Esophagus (tissue), 2 donors: ENCODE data around the gene ATP6V0B. TPM values are rescaled to one million over a fixed set of nuclear protein-coding genes. Genes with fewer than 3 reads are reported as not detected.

Experiments
- H3K27ac ChIP-seq, 2 donors: one replicate each; pipeline ENCODE4 v1.5.1; 2013; ENCODE audit warnings: low read depth in 2 of 2, mild to moderate bottlenecking in 2 of 2, inconsistent platforms in 1 of 2, low read length in 1 of 2, moderate library complexity in 1 of 2
- H3K27me3 ChIP-seq, 2 donors: one replicate each; pipeline ENCODE4 v1.6.1; 2013; ENCODE audit warnings: low read length in 2 of 2, control low read depth in 1 of 2, mild to moderate bottlenecking in 1 of 2; ENCODE audit not compliant: insufficient read depth in 2 of 2, control insufficient read depth in 1 of 2
- H3K36me3 ChIP-seq, 2 donors: one replicate each; pipeline ENCODE4 v1.6.1; 2013; ENCODE audit warnings: low read length in 1 of 2; ENCODE audit not compliant: control insufficient read depth in 2 of 2, insufficient read depth in 2 of 2
- H3K4me1 ChIP-seq, 2 donors: one replicate each; pipeline ENCODE4 v1.6.1; 2013; ENCODE audit warnings: low read length in 1 of 2; ENCODE audit not compliant: control insufficient read depth in 2 of 2, insufficient read depth in 2 of 2
- H3K4me3 ChIP-seq, 2 donors: one replicate each; pipeline ENCODE4 v1.5.1; 2013; ENCODE audit warnings: low read length in 2 of 2, mild to moderate bottlenecking in 2 of 2, low read depth in 1 of 2, moderate library complexity in 1 of 2
- H3K9me3 ChIP-seq, 2 donors: one replicate each; pipeline ENCODE4 v1.6.1; 2013; ENCODE audit warnings: mild to moderate bottlenecking in 2 of 2, low read depth in 1 of 2, low read length in 1 of 2, moderate library complexity in 1 of 2; ENCODE audit not compliant: control insufficient read depth in 2 of 2, insufficient read depth in 1 of 2
- WGBS, 2 donors: extraction: QIAGEN DNeasy Blood & Tissue Kit; methylation state at CpG; one replicate each; pipeline ENCODE4 v1.1.7; 2013; 5-methylcytosine and 5-hydroxymethylcytosine counted together
- polyA plus RNA-seq, 2 donors: library from polyadenylated mRNA; stranded (reverse); fragments of 200-250 nt; gene quantifications; one replicate each; pipeline ENCODE4 v1.2.3, GENCODE V29; 2013
- donor health status: healthy with polysubstance abuse.
- donor health status: Bipolar disorder and iron deficiency.

ATP6V0B gene
- polyA plus RNA-seq, 2 donors = 66.1 to 124 TPM

GRCh38 chr1:43934986-43935324 is 39.8 kb upstream of the ATP6V0B start:
- H3K9me3 ChIP-seq = no peaks in the 10 kb centered on the region
- H3K27ac ChIP-seq = no peak overlapping the region
- no peaks in the 10 kb centered on the region for H3K36me3 ChIP-seq
- peaks cover 3 to 33% of the 10 kb centered on the region in 2 donors for H3K4me1 ChIP-seq
- WGBS, 2 donors = 49 to 54% methylated on average over 5 of the region's 5 CpGs
- H3K4me3 ChIP-seq = no peak overlapping the region
- H3K27me3 ChIP-seq = no peaks in the 10 kb centered on the region

- Histone ChIP-seq H3K27ac (no peak overlapping the region), H3K9me3 (no peaks in the 10 kb centered on the region), H3K27me3 (no peaks in the 10 kb centered on the region), H3K36me3 (no peaks in the 10 kb centered on the region), H3K4me1 (peaks cover 3 to 31% of the 10 kb centered on the region in 2 donors), H3K4me3 (peak overlapping the region; percentile 21 to 56)
- 11 to 16% methylated on average over 32 to 48 of the region's 48 CpGs for WGBS, 2 donors
Observed at GRCh38 chr1:43935711-43936427, 38.9 kb upstream of the ATP6V0B start.

DNA sequence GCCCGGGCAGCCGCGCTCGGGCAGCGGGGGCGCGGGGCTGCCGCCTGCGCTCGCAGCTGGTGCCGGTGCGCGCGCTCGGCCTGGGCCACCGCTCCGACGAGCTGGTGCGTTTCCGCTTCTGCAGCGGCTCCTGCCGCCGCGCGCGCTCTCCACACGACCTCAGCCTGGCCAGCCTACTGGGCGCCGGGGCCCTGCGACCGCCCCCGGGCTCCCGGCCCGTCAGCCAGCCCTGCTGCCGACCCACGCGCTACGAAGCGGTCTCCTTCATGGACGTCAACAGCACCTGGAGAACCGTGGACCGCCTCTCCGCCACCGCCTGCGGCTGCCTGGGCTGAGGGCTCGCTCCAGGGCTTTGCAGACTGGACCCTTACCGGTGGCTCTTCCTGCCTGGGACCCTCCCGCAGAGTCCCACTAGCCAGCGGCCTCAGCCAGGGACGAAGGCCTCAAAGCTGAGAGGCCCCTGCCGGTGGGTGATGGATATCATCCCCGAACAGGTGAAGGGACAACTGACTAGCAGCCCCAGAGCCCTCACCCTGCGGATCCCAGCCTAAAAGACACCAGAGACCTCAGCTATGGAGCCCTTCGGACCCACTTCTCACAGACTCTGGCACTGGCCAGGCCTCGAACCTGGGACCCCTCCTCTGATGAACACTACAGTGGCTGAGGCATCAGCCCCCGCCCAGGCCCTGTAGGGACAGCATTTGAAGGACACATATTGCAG is 38.2 kb upstream of the ATP6V0B start:
- Histone ChIP-seq H3K27ac (peak overlapping the region in 1 of 2 donors; percentile 34), H3K9me3 (no peaks in the 10 kb centered on the region), H3K36me3 (no peaks in the 10 kb centered on the region), H3K4me1 (peaks cover 3 to 29% of the 10 kb centered on the region in 2 donors), H3K27me3 (no peaks in the 10 kb centered on the region), H3K4me3 (peak overlapping the region; percentile 34 to 56)
- WGBS, 2 donors = 13 to 18% methylated on average over 44 to 56 of the region's 56 CpGs

DNA sequence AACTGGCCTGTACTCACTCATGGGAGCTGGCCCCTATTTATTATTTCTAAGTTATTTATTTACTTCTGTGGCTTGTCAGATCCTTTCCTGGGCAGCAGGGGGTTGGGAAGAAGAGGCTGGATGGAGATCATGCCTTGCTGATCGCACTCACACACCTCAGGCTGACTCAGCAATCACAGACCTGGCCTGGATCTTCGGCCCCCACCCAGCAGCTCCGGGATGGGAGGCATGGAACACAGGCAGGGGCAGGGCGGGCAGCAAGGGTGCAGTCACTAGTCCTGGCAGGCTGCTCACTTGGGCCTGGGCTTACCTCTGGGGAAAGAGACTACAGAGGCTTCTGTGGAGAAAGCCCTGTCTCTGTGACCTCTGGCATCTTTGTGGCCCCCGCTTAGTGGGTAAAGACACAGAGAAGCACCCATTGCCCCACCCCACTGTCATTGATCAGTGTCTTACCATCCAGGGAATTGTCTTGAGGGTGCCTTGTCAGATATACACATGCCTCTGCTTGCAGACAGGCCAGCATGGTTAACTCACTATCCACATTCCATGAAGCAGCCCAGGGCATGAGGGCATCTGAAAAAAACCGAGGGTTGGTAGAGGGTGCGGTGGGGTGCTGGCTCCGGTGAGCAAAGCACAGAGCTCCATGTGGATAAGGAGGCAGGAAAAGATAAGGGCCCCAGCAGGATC is 37.4 kb upstream of the ATP6V0B start:
- 55 to 71% methylated on average over 8 of the region's 8 CpGs for WGBS, 2 donors
- H3K9me3 ChIP-seq = no peaks in the 10 kb centered on the region
- no peak overlapping the region for H3K4me3 ChIP-seq
- no peaks in the 10 kb centered on the region for H3K36me3 ChIP-seq
- H3K27ac ChIP-seq = no peak overlapping the region
- H3K4me1 ChIP-seq = peaks cover 3 to 29% of the 10 kb centered on the region in 2 donors
- H3K27me3 ChIP-seq = no peaks in the 10 kb centered on the region

DNA sequence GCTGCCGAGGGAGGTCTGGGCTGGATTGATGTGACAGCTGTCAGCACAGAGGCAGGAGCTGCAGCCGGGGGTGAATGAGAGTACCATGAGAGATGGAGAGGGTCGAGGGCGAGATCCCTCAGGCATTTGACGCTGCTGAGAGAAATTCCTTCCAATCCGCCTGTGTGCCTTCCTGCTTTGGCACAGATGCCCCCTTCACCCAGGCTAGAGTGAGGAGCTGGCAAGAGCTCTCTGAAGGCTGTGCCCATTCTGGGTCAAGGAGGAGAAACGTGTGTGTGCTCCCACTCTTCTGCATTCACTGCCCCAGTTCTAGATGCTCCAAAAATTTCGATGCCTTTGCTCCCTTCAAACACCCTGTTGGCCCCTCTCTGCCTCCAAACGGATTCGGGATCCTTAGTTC is 36.4 kb upstream of the ATP6V0B start:
- H3K4me3 ChIP-seq = no peak overlapping the region
- H3K4me1 ChIP-seq = peaks cover 3 to 25% of the 10 kb centered on the region in 2 donors
- 84 to 85% methylated on average over 10 of the region's 10 CpGs for WGBS, 2 donors
- no peaks in the 10 kb centered on the region for H3K36me3 ChIP-seq
- H3K9me3 ChIP-seq = no peaks in the 10 kb centered on the region
- H3K27ac ChIP-seq = no peak overlapping the region
- no peaks in the 10 kb centered on the region for H3K27me3 ChIP-seq

GRCh38 chr1:43938892-43939587 is 35.7 kb upstream of the ATP6V0B start:
- Histone ChIP-seq H3K27ac (no peak overlapping the region), H3K9me3 (no peaks in the 10 kb centered on the region), H3K27me3 (no peaks in the 10 kb centered on the region), H3K36me3 (no peaks in the 10 kb centered on the region), H3K4me1 (peaks cover 0 to 21% of the 10 kb centered on the region in 2 donors), H3K4me3 (no peak overlapping the region)
- WGBS, 2 donors = 72 to 80% methylated on average over 3 of the region's 3 CpGs

- H3K36me3 ChIP-seq = no peaks in the 10 kb centered on the region
- no peaks in the 10 kb centered on the region for H3K9me3 ChIP-seq
- H3K4me3 ChIP-seq = no peak overlapping the region
- peaks cover 1 to 2% of the 10 kb centered on the region in 2 donors for H3K4me1 ChIP-seq
- no peak overlapping the region for H3K27ac ChIP-seq
- 90 to 95% methylated on average over 3 of the region's 3 CpGs for WGBS, 2 donors
- H3K27me3 ChIP-seq = no peaks in the 10 kb centered on the region
Observed at GRCh38 chr1:43942411-43942810, 32.3 kb upstream of the ATP6V0B start.

DNA sequence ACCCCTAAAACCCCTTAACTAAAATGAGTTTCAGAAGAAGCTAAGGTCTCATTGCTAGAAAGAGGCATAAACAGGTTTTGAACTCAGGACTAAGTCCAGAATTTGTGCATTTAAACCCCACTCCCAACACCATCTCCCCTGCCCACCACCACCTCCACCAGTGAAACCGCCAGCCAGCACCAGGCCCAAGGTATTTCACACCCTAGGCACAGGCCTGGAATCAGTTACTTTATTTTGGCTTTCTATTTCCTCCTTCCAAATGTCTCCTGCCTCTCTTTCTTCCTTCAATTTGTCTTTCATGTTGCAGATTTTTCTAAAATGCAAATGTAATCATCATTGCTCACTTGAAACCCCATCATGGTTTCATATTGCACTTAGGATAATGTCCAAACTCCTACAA is 29.9 kb upstream of the ATP6V0B start:
- peaks cover 13 to 15% of the 10 kb centered on the region in 2 donors for H3K4me1 ChIP-seq
- H3K27ac ChIP-seq = no peak overlapping the region
- no peaks in the 10 kb centered on the region for H3K9me3 ChIP-seq
- H3K4me3 ChIP-seq = no peak overlapping the region
- peaks cover 0 to 7% of the 10 kb centered on the region in 2 donors for H3K36me3 ChIP-seq
- H3K27me3 ChIP-seq = no peaks in the 10 kb centered on the region
- WGBS, 2 donors = 98 to 100% methylated on average over 1 of the region's 1 CpG

GRCh38 chr1:43945674-43946235 is 29.0 kb upstream of the ATP6V0B start:
- H3K36me3 ChIP-seq = peaks cover 0 to 9% of the 10 kb centered on the region in 2 donors
- H3K9me3 ChIP-seq = no peaks in the 10 kb centered on the region
- H3K4me3 ChIP-seq = peak overlapping the region; percentile 80 to 82
- H3K4me1 ChIP-seq = peaks cover 13 to 17% of the 10 kb centered on the region in 2 donors
- no peaks in the 10 kb centered on the region for H3K27me3 ChIP-seq
- H3K27ac ChIP-seq = peak overlapping the region in 1 of 2 donors; percentile 83
- 4 to 7% methylated on average over 3 of the region's 3 CpGs for WGBS, 2 donors
